WTC11 (cell line): ENCODE data around the gene ERBB4. TPM values are rescaled to one million over a fixed set of nuclear protein-coding genes. Genes with fewer than 3 reads are reported as not detected.

Experiments used
- ATAC-seq: fragments of 200-7000 bp; cut with Tn5 transposase; 2 replicates; pipeline ENCODE4 v1.10.0; 2021; ENCODE audit warnings: mild to moderate bottlenecking, moderate library complexity
- CTCF ChIA-PET: fragments of 300-600 bp; sonication (Branson Sonifier 250); formaldehyde crosslinking; loops from one replicate; lab custom pipeline; 2021; ENCODE audit warnings: antibody characterized with exemption; lab: Charles Lee
- POLR2A ChIA-PET: fragments of 350-600 bp; sonication (Branson Sonifier 250); formaldehyde crosslinking; loops from one replicate; lab custom pipeline; 2021; ENCODE audit warnings: antibody characterized with exemption; lab: Charles Lee
- DNase-seq: peaks from one replicate; pipeline ENCODE4 v3.0.0; 2021; ENCODE audit warnings: low spot score
- H3K27ac Mint-ChIP-seq: 2 replicates; pipeline ENCODE4 v1.8.0; 2021; ENCODE audit warnings: mixed read lengths
- H3K27me3 Mint-ChIP-seq: 2 replicates; pipeline ENCODE4 v1.8.0; 2021; ENCODE audit warnings: low read depth, mild to moderate bottlenecking, moderate library complexity, mixed read lengths
- H3K36me3 Mint-ChIP-seq: 2 replicates; pipeline ENCODE4 v1.8.0; 2021; ENCODE audit warnings: mixed read lengths
- H3K4me1 Mint-ChIP-seq: 2 replicates; pipeline ENCODE4 v1.8.0; 2022; ENCODE audit warnings: mixed read lengths
- H3K4me3 Mint-ChIP-seq: 2 replicates; pipeline ENCODE4 v1.8.0; 2021; ENCODE audit warnings: mild to moderate bottlenecking, moderate library complexity, mixed read lengths
- H3K9me3 Mint-ChIP-seq: 2 replicates; pipeline ENCODE4 v1.8.0; 2021; ENCODE audit warnings: mixed read lengths
- AR ChIP-seq: fragments of 250-450 bp; sonication (Bioruptor Pico); IDR thresholded peaks from 2 replicates; pipeline ENCODE4 v1.9.0; 2021; ENCODE audit warnings: mild to moderate bottlenecking
- ATF6 ChIP-seq: sonication (generic); formaldehyde crosslinking; IDR thresholded peaks from 2 replicates; pipeline ENCODE4 v1.8.1; 2023; ENCODE audit warnings: mild to moderate bottlenecking, missing genetic modification reagents
- CTCF ChIP-seq: fragments of 200-600 bp; IDR thresholded peaks from 2 replicates; pipeline ENCODE4 v1.8.0; 2022; ENCODE audit warnings: antibody characterized with exemption
- ELF4 ChIP-seq: sonication (generic); formaldehyde crosslinking; IDR thresholded peaks from 2 replicates; pipeline ENCODE4 v1.8.1; 2022; ENCODE audit warnings: low read depth, mild to moderate bottlenecking, moderate library complexity, missing genetic modification reagents
- FOXK1 ChIP-seq: sonication (generic); formaldehyde crosslinking; IDR thresholded peaks from 2 replicates; pipeline ENCODE4 v1.8.0; 2022; ENCODE audit warnings: mild to moderate bottlenecking, moderate library complexity, missing genetic modification reagents
- GRHL2 ChIP-seq: fragments of 250-450 bp; sonication (Bioruptor Pico); IDR thresholded peaks from 2 replicates; pipeline ENCODE4 v1.8.0; 2022; ENCODE audit warnings: mild to moderate bottlenecking, moderate library complexity; ENCODE audit not compliant: insufficient replicate concordance, severe bottlenecking
- JUN ChIP-seq: sonication (generic); formaldehyde crosslinking; IDR thresholded peaks from 2 replicates; pipeline ENCODE4 v1.8.0; 2023; ENCODE audit warnings: mild to moderate bottlenecking, missing genetic modification reagents
- KAT7 ChIP-seq: sonication (generic); formaldehyde crosslinking; IDR thresholded peaks from 2 replicates; pipeline ENCODE4 v1.8.1; 2023; ENCODE audit warnings: missing genetic modification reagents, mild to moderate bottlenecking, borderline replicate concordance
- MAX ChIP-seq: sonication (generic); formaldehyde crosslinking; IDR thresholded peaks from 2 replicates; pipeline ENCODE4 v1.8.0; 2022; ENCODE audit warnings: mild to moderate bottlenecking, missing genetic modification reagents
- NFE2L1 ChIP-seq: sonication (generic); formaldehyde crosslinking; IDR thresholded peaks from 2 replicates; pipeline ENCODE4 v1.8.1; 2023; ENCODE audit warnings: missing genetic modification reagents
- NR1H2 ChIP-seq: sonication (generic); formaldehyde crosslinking; IDR thresholded peaks from 2 replicates; pipeline ENCODE4 v1.9.0; 2021; ENCODE audit warnings: mild to moderate bottlenecking, moderate library complexity, missing genetic modification reagents
- RELA ChIP-seq: sonication (generic); formaldehyde crosslinking; IDR thresholded peaks from 2 replicates; pipeline ENCODE4 v1.8.1; 2022; ENCODE audit warnings: missing genetic modification reagents, mild to moderate bottlenecking, borderline replicate concordance
- RORB ChIP-seq: fragments of 250-450 bp; sonication (Bioruptor Pico); IDR thresholded peaks from 2 replicates; pipeline ENCODE4 v1.9.0; 2021; ENCODE audit warnings: mild to moderate bottlenecking
- SMAD4 ChIP-seq: sonication (generic); formaldehyde crosslinking; IDR thresholded peaks from 2 replicates; pipeline ENCODE4 v1.8.0; 2022; ENCODE audit warnings: mild to moderate bottlenecking, missing genetic modification reagents
- TEAD4 ChIP-seq: sonication (generic); formaldehyde crosslinking; IDR thresholded peaks from 2 replicates; pipeline ENCODE4 v1.8.0; 2022; ENCODE audit warnings: mild to moderate bottlenecking, missing genetic modification reagents
- ZBTB43 ChIP-seq: sonication (generic); formaldehyde crosslinking; IDR thresholded peaks from 2 replicates; pipeline ENCODE4 v1.8.1; 2023; ENCODE audit warnings: mild to moderate bottlenecking, missing genetic modification reagents
- ZNF121 ChIP-seq: sonication (generic); formaldehyde crosslinking; IDR thresholded peaks from 2 replicates; pipeline ENCODE4 v1.8.0; 2023; ENCODE audit warnings: missing genetic modification reagents
- ZNF263 ChIP-seq: sonication (generic); formaldehyde crosslinking; IDR thresholded peaks from 2 replicates; pipeline ENCODE4 v1.8.1; 2022; ENCODE audit warnings: low read depth, mild to moderate bottlenecking, moderate library complexity, missing genetic modification reagents
- ZNF425 ChIP-seq: fragments of 250-450 bp; sonication (Bioruptor Pico); conservative IDR thresholded peaks from 2 replicates; pipeline ENCODE4 v1.9.0; 2021; ENCODE audit warnings: mild to moderate bottlenecking
- ZSCAN18 ChIP-seq: fragments of 250-450 bp; sonication (Bioruptor Pico); IDR thresholded peaks from 2 replicates; pipeline ENCODE4 v2.1.2; 2022; ENCODE audit warnings: mild to moderate bottlenecking, moderate library complexity
- total RNA-seq: library from RNA; stranded (reverse); gene quantifications from 3 replicates; pipeline ENCODE4 v1.2.3, GENCODE V29; 2021

The ERBB4 gene
- total RNA-seq, 1 experiment from 2014 or later = 1.6 TPM

GRCh38 chr2:211440107-211440506, 1098.5 kb downstream of the ERBB4 start:
- Mint-ChIP-seq H3K36me3 (no peaks in the 10 kb centered on the region), H3K27me3 (no peaks in the 10 kb centered on the region), H3K4me1 (peaks cover 13% of the 10 kb centered on the region), H3K9me3 (no peaks in the 10 kb centered on the region), H3K27ac (no peak overlapping the region), H3K4me3 (no peak overlapping the region)
- TF ChIP-seq ZBTB43 (CRISPR knock-in tag) (no peak), ZNF121 (CRISPR knock-in tag) (no peak), NR1H2 (CRISPR knock-in tag) (no peak)
- CTCF ChIA-PET = interaction anchor here (1.1 kb wide), 1 partner anchor 15 kb away, joined by 3 read pairs; no protein-coding TSS in a partner anchor
- POLR2A ChIA-PET = interaction anchor here (0.5 kb wide), 1 partner anchor 29 kb away, joined by 3 read pairs; no protein-coding TSS in a partner anchor
- ATAC-seq (no peak), DNase-seq (no peak)

- Mint-ChIP-seq H3K27ac (no peak overlapping the region), H3K36me3 (no peaks in the 10 kb centered on the region), H3K9me3 (no peaks in the 10 kb centered on the region), H3K27me3 (no peaks in the 10 kb centered on the region), H3K4me3 (no peak overlapping the region), H3K4me1 (peaks cover 17% of the 10 kb centered on the region)
- no peak for DNase-seq
- ATAC-seq = no peak
- CTCF ChIA-PET = no interaction called here
- POLR2A ChIA-PET = no interaction called here
- no peak for TF ChIP-seq MAX
- TF ChIP-seq ZNF263 (CRISPR knock-in tag) = no peak
- no peak for TF ChIP-seq KAT7 (CRISPR knock-in tag)
- TF ChIP-seq TEAD4 (CRISPR knock-in tag) = no peak
- no peak for TF ChIP-seq GRHL2
- TF ChIP-seq CTCF = no peak
- TF ChIP-seq ELF4 (CRISPR knock-in tag) = no peak
- TF ChIP-seq RORB = no peak
- no peak for TF ChIP-seq FOXK1 (CRISPR knock-in tag)
- no peak for TF ChIP-seq ZNF425
- no peak for TF ChIP-seq ZBTB43 (CRISPR knock-in tag)
- TF ChIP-seq ZNF121 (CRISPR knock-in tag) = no peak
- no peak for TF ChIP-seq JUN (CRISPR knock-in tag)
- TF ChIP-seq ATF6 (CRISPR knock-in tag) = no peak
- TF ChIP-seq NFE2L1 (CRISPR knock-in tag) = no peak
- no peak for TF ChIP-seq AR
- no peak for TF ChIP-seq ZSCAN18 (CRISPR knock-in tag)
- TF ChIP-seq RELA = no peak
- no peak for TF ChIP-seq SMAD4 (CRISPR knock-in tag)
Measured at GRCh38 chr2:211439011-211439410, 1099.6 kb downstream of the ERBB4 start.
